ENCODE measurements around the gene GAS7. TPM values are rescaled to one million over a fixed set of nuclear protein-coding genes. Genes with fewer than 3 reads are reported as not detected.
A peak's percentile ranks its signal among the peaks of the same experiment; 100 is the strongest.
"Not testable (repeated sequence)": the region's sequence is repeated elsewhere in the genome, so short reads cannot be mapped to it uniquely, and the experiment has no call there.

GAS7 gene
- total and polyA plus RNA-seq, 3 experiments from 2014 or later = 1.9 to 4.4 (median 3.3) TPM

DNA sequence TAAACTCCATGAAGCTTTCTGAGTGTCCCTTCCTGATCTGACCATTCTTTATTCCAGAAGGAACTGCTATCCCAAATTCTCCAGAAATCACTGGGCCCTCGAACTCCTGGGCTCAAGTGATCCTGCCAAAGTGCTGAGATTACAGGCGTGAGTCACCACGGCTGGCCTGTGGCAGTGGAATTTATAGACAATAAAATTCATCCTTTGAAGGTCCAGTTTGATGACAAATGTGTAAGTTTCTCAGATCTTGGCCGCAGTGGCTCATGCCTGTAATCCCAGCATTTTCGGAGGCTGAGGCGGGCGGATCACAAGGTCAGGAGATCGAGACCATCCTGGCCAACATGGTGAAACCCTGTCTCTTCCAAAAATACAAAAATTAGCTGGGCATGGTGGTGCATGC is 103.1 kb downstream of the GAS7 start:
- H3K36me3 ChIP-seq (ENCODE audit: insufficient read depth, low read length); CTCF ChIA-PET; H3K27ac Mint-ChIP-seq; H3K4me3 Mint-ChIP-seq; H3K4me1 ChIP-seq (ENCODE audit: insufficient read depth, low read length); H3K27ac ChIP-seq (ENCODE audit: low read depth, low read length); H3K9me3 Mint-ChIP-seq; H3K4me3 ChIP-seq (ENCODE audit: low read length); H3K9me3 ChIP-seq (ENCODE audit: low read length); DNase-seq; H3K36me3 Mint-ChIP-seq; POLR2A ChIA-PET; H3K27me3 Mint-ChIP-seq; H3K27me3 ChIP-seq (ENCODE audit: insufficient read depth, low read length, poor library complexity, severe bottlenecking): not testable (repeated sequence)
- peaks cover 0 to 13% (median 0%) of the 10 kb centered on the region in 3 donors for H3K4me1 Mint-ChIP-seq

DNA sequence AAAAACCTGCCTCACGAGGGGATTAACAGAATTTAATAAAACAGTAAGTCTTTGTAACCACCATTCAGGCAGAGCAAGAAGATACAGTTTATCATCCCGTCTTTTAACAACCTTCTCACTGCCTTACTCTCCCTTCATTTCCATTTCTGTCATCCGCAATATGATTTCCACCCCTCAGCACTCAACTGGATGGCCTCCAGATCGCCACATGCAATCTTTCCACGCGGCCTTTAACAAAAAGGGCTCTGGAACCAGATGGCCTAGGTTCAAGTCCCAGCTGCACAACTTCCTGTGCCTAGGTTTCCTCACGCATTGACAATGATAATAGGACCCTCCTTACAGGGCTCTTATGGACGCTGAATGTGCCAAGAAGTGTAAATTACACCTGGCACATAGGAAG is 103.6 kb downstream of the GAS7 start:
- peaks cover 0 to 5% of the 10 kb centered on the region in 2 donors for H3K27me3 Mint-ChIP-seq
- DNase-seq = no peak
- CTCF ChIA-PET = no interaction called here
- peaks cover 0 to 3% (median 0%) of the 10 kb centered on the region in 3 donors for H3K36me3 Mint-ChIP-seq
- H3K9me3 Mint-ChIP-seq = peaks cover 0 to 5% (median 0%) of the 10 kb centered on the region in 5 donors
- POLR2A ChIA-PET = no interaction called here
- Histone ChIP-seq H3K27me3 (ENCODE audit: insufficient read depth, low read length, poor library complexity, severe bottlenecking) (no peaks in the 10 kb centered on the region), H3K27ac (ENCODE audit: low read depth, low read length) (no peak overlapping the region), H3K9me3 (ENCODE audit: low read length) (no peaks in the 10 kb centered on the region), H3K4me1 (ENCODE audit: insufficient read depth, low read length) (no peaks in the 10 kb centered on the region), H3K36me3 (ENCODE audit: insufficient read depth, low read length) (no peaks in the 10 kb centered on the region), H3K4me3 (ENCODE audit: low read length) (no peak overlapping the region)
- H3K4me1 Mint-ChIP-seq = peaks cover 0 to 13% (median 0%) of the 10 kb centered on the region in 3 donors
- H3K4me3 Mint-ChIP-seq = no peak overlapping the region
- peak overlapping the region in 2 of 8 donors; percentile 3 to 47 for H3K27ac Mint-ChIP-seq

DNA sequence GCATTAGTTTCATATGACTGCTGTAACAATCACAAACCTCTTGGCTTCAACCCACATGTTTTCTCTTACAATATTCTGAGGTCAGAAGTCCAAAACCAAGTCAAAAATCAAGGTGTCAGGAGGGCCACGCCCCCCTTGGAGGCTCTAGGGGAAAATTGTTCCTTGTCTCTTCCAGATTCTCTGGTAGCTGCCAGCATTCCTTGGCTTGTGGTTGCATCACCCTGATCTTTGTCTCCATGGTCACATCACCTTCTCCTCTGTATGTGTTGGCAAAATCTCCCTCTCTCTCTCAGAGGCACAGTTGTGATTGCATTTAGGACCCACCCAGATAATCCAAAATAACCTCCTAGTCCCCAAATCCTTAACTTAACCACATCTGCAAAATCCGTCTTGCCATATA is 105.8 kb downstream of the GAS7 start:
- Histone ChIP-seq H3K27ac (ENCODE audit: low read depth, low read length) (no peak overlapping the region), H3K4me1 (ENCODE audit: insufficient read depth, low read length) (no peaks in the 10 kb centered on the region), H3K27me3 (ENCODE audit: insufficient read depth, low read length, poor library complexity, severe bottlenecking) (no peaks in the 10 kb centered on the region), H3K9me3 (ENCODE audit: low read length) (no peaks in the 10 kb centered on the region), H3K4me3 (ENCODE audit: low read length) (no peak overlapping the region), H3K36me3 (ENCODE audit: insufficient read depth, low read length) (no peaks in the 10 kb centered on the region)
- peaks cover 0 to 16% (median 0%) of the 10 kb centered on the region in 3 donors for H3K4me1 Mint-ChIP-seq
- no peak overlapping the region for H3K27ac Mint-ChIP-seq
- ChIA-PET POLR2A (no interaction called here), CTCF (no interaction called here)
- peaks cover 0 to 3% (median 0%) of the 10 kb centered on the region in 3 donors for H3K36me3 Mint-ChIP-seq
- no peak for DNase-seq
- H3K4me3 Mint-ChIP-seq = no peak overlapping the region
- H3K9me3 Mint-ChIP-seq = peaks cover 0 to 5% (median 0%) of the 10 kb centered on the region in 5 donors
- H3K27me3 Mint-ChIP-seq = peaks cover 0 to 5% of the 10 kb centered on the region in 2 donors

DNA sequence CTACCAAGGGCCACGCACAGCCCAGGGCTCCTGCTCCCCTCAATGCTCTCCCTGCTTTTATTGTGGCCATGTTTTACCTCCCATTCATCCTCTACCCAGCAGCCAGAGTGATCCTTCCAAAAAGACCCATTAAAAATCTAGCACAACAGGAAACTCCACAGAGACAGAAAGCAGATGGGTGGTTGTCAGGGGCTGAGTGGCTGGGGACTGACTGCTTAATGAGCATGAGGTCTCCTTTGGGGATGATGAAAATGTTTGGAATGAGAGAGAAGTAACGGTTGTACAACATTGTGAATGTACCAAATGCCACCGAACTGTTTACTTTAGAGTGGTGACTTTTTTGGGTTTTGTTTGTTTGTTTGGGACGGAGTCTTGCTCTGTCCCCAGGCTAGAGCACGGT is 107.4 kb downstream of the GAS7 start:
- Mint-ChIP-seq H3K27me3 (no peaks in the 10 kb centered on the region), H3K9me3 (peaks cover 0 to 5% (median 0%) of the 10 kb centered on the region in 5 donors), H3K36me3 (peaks cover 0 to 3% (median 0%) of the 10 kb centered on the region in 3 donors), H3K27ac (peak overlapping the region in 3 of 8 donors; percentile 7 to 8 (median 8)), H3K4me3 (no peak overlapping the region), H3K4me1 (peaks cover 7 to 26% (median 8%) of the 10 kb centered on the region in 3 donors)
- no peak overlapping the region for H3K27ac ChIP-seq (ENCODE audit: low read depth, low read length)
- ChIA-PET POLR2A (no interaction called here), CTCF (no interaction called here)
- H3K4me3 ChIP-seq (ENCODE audit: low read length) = no peak overlapping the region
- H3K4me1 ChIP-seq (ENCODE audit: insufficient read depth, low read length) = no peaks in the 10 kb centered on the region
- no peaks in the 10 kb centered on the region for H3K9me3 ChIP-seq (ENCODE audit: low read length)
- DNase-seq = no peak
- no peaks in the 10 kb centered on the region for H3K27me3 ChIP-seq (ENCODE audit: insufficient read depth, low read length, poor library complexity, severe bottlenecking)
- no peaks in the 10 kb centered on the region for H3K36me3 ChIP-seq (ENCODE audit: insufficient read depth, low read length)

DNA sequence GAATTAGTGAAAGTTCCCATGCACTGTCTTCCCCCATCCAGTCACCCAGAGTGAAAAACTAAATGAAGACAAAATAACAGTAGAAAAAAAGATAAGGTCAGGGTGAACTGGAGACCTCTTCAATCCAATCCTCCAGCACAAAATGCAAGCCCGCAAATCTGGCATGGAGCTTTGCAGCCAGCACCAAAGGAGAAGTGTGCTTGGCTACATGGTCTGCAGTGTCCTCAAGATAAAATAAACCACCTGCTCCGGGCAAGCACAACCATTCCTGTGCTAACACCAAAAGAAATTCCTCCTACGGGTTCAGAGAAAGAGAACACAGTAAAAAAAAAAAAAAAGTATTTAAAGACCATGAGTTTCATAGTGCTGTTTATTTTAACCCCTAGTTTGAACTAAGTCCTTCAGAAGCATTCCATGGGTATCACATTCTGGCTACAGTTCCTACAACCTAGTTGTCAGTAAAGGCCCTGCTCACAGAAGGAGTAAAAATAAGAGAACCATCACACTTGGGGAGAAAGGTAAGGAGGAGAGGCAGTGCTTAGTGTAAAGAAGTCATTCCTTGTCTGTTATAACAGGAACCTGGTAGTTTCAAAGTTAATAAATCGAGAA is 109.1 kb downstream of the GAS7 start:
- no peak for DNase-seq
- Mint-ChIP-seq H3K36me3 (peaks cover 0 to 3% (median 0%) of the 10 kb centered on the region in 3 donors), H3K27ac (peak overlapping the region in 2 of 8 donors; percentile 39 to 86), H3K4me3 (no peak overlapping the region), H3K27me3 (no peaks in the 10 kb centered on the region), H3K9me3 (peaks cover 0 to 5% (median 0%) of the 10 kb centered on the region in 5 donors), H3K4me1 (peaks cover 7 to 22% (median 8%) of the 10 kb centered on the region in 3 donors)
- Histone ChIP-seq H3K4me3 (ENCODE audit: low read length) (no peak overlapping the region), H3K27me3 (ENCODE audit: insufficient read depth, low read length, poor library complexity, severe bottlenecking) (no peaks in the 10 kb centered on the region), H3K36me3 (ENCODE audit: insufficient read depth, low read length) (no peaks in the 10 kb centered on the region), H3K9me3 (ENCODE audit: low read length) (no peaks in the 10 kb centered on the region), H3K4me1 (ENCODE audit: insufficient read depth, low read length) (no peaks in the 10 kb centered on the region), H3K27ac (ENCODE audit: low read depth, low read length) (no peak overlapping the region)
- CTCF ChIA-PET = no interaction called here
- POLR2A ChIA-PET = no interaction called here

DNA sequence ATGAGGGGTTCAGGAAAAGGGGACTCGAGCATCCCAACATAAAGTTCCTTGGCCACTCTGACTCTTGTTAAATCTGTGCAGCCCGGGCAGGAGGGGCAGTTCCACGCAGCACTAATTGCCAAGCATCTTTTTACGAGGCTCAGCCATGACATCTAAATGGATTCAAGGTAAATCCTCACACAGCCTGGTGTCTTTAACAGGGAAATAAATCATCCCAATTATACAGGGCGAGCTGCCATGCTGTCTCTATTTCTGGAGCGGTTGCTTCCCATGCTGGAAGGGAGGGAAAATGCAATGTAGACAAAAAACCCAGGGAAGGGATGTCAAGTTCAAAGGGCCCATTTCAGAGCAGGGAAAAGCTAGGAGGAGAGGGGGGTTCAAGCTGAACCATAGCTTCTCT is 110.0 kb downstream of the GAS7 start:
- Histone ChIP-seq H3K9me3 (ENCODE audit: low read length) (no peaks in the 10 kb centered on the region), H3K27ac (ENCODE audit: low read depth, low read length) (no peak overlapping the region), H3K36me3 (ENCODE audit: insufficient read depth, low read length) (no peaks in the 10 kb centered on the region), H3K4me1 (ENCODE audit: insufficient read depth, low read length) (no peaks in the 10 kb centered on the region), H3K4me3 (ENCODE audit: low read length) (no peak overlapping the region), H3K27me3 (ENCODE audit: insufficient read depth, low read length, poor library complexity, severe bottlenecking) (no peaks in the 10 kb centered on the region)
- H3K4me1 Mint-ChIP-seq = peaks cover 7 to 22% (median 8%) of the 10 kb centered on the region in 3 donors
- DNase-seq = no peak
- POLR2A ChIA-PET = no interaction called here
- H3K27ac Mint-ChIP-seq = no peak overlapping the region
- H3K27me3 Mint-ChIP-seq = no peaks in the 10 kb centered on the region
- H3K9me3 Mint-ChIP-seq = peaks cover 0 to 5% (median 0%) of the 10 kb centered on the region in 5 donors
- peaks cover 0 to 3% (median 0%) of the 10 kb centered on the region in 3 donors for H3K36me3 Mint-ChIP-seq
- H3K4me3 Mint-ChIP-seq = no peak overlapping the region
- CTCF ChIA-PET = no interaction called here

DNA sequence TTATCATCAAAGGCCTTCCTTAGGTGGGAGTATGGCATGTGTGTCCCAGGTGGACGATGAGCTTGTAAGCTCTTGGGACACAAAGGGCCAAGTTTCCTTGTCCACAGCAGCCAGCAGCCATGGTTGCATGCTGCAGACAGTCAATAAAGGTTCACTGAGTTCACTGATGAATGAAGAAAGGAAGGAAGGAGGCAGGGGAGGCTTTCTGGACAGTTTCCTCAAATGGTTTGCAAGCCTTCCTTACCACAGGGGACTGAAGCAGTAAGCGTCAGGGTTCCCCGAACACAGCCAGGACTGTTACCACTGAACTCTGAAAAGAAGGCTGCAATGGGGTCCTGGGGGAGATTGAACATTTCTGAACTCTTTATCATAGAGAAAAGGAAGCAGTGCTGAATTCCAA is 111.1 kb downstream of the GAS7 start:
- POLR2A ChIA-PET = no interaction called here
- no peaks in the 10 kb centered on the region for H3K9me3 Mint-ChIP-seq

DNA sequence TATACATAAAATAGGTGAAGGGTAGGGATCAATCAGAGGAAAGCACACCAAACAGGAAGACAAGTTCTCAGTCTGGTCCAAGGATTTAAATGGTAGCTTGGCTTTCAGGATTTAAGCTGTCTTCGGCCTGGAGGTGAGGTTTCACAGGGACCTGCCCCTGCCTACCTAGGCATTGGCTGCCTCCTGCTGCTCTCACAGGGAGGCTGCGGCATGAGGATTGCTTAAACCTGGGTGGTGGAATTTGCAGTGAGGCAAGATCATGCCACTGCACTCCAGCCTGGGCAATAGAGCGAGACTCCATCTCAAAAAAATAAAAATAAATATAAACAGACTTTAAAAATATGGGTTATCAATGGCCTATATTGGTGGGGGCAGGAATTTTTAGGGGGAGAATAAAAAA is 114.5 kb downstream of the GAS7 start:
- ChIA-PET CTCF (no interaction called here), POLR2A (no interaction called here)
- no peak overlapping the region for H3K27ac Mint-ChIP-seq
- no peaks in the 10 kb centered on the region for H3K27me3 Mint-ChIP-seq
- Histone ChIP-seq H3K4me3 (ENCODE audit: low read length) (no peak overlapping the region), H3K36me3 (ENCODE audit: insufficient read depth, low read length) (no peaks in the 10 kb centered on the region), H3K4me1 (ENCODE audit: insufficient read depth, low read length) (peaks cover 16% of the 10 kb centered on the region), H3K27me3 (ENCODE audit: insufficient read depth, low read length, poor library complexity, severe bottlenecking) (no peaks in the 10 kb centered on the region), H3K9me3 (ENCODE audit: low read length) (no peaks in the 10 kb centered on the region), H3K27ac (ENCODE audit: low read depth, low read length) (no peak overlapping the region)
- peaks cover 0 to 4% (median 4%) of the 10 kb centered on the region in 3 donors for H3K36me3 Mint-ChIP-seq
- H3K4me1 Mint-ChIP-seq = peaks cover 42 to 52% (median 45%) of the 10 kb centered on the region in 3 donors
- no peak overlapping the region for H3K4me3 Mint-ChIP-seq
- no peak for DNase-seq
- peaks cover 0 to 4% (median 0%) of the 10 kb centered on the region in 5 donors for H3K9me3 Mint-ChIP-seq

More for the DNA sequence above, 111.1 kb downstream of the GAS7 start:
- H3K27ac ChIP-seq (ENCODE audit: low read depth, low read length) = no peak overlapping the region
- Mint-ChIP-seq H3K36me3 (peaks cover 0 to 4% (median 0%) of the 10 kb centered on the region in 3 donors), H3K4me3 (peak overlapping the region in 1 of 7 donors; percentile 48), H3K4me1 (peaks cover 14 to 28% (median 14%) of the 10 kb centered on the region in 3 donors), H3K27me3 (no peaks in the 10 kb centered on the region), H3K27ac (peak overlapping the region in 5 of 8 donors; percentile 20 to 87 (median 46))
- DNase-seq = no peak
- no peaks in the 10 kb centered on the region for H3K9me3 ChIP-seq (ENCODE audit: low read length)
- CTCF ChIA-PET = interaction anchor here (1.8 kb wide), 1 partner anchor 11 kb away, joined by 4 read pairs; no protein-coding TSS in a partner anchor
- no peaks in the 10 kb centered on the region for H3K4me1 ChIP-seq (ENCODE audit: insufficient read depth, low read length)
- no peaks in the 10 kb centered on the region for H3K36me3 ChIP-seq (ENCODE audit: insufficient read depth, low read length)
- H3K4me3 ChIP-seq (ENCODE audit: low read length) = no peak overlapping the region
- no peaks in the 10 kb centered on the region for H3K27me3 ChIP-seq (ENCODE audit: insufficient read depth, low read length, poor library complexity, severe bottlenecking)

Measured in CD8-positive, alpha-beta memory T cell (primary cell).